ENCODE measurements around the gene PRDM1.

PRDM1 gene

GRCh38 chr6:106094261-106094963 lies 8.3 kb downstream of the PRDM1 start:
- no peaks in the 10 kb centered on the region for H3K27me3 ChIP-seq (ENCODE audit: low read depth)
- in situ Hi-C loops (cut with MboI; ENCODE audit: low sequenced_read_pairs), result no loop called here
- no peaks in the 10 kb centered on the region for H3K9me3 ChIP-seq
- no peak for DNase-seq (ENCODE audit: low spot score in 2 of 2)
- H3K4me1 ChIP-seq, result peaks cover 23% of the 10 kb centered on the region
- H3K4me3 ChIP-seq, result no peak overlapping the region
- no peaks in the 10 kb centered on the region for H3K36me3 ChIP-seq (replicated peaks)

GRCh38 chr6:106094964-106095335 lies 8.8 kb downstream of the PRDM1 start:
- H3K36me3 ChIP-seq (replicated peaks), result no peaks in the 10 kb centered on the region
- no peak for DNase-seq (ENCODE audit: low spot score in 2 of 2)
- H3K4me1 ChIP-seq, result peaks cover 23% of the 10 kb centered on the region
- in situ Hi-C loops (cut with MboI; ENCODE audit: low sequenced_read_pairs), result no loop called here
- H3K27me3 ChIP-seq (ENCODE audit: low read depth), result no peaks in the 10 kb centered on the region
- no peaks in the 10 kb centered on the region for H3K9me3 ChIP-seq
- no peak overlapping the region for H3K4me3 ChIP-seq

- no peaks in the 10 kb centered on the region for H3K9me3 ChIP-seq
- H3K4me1 ChIP-seq, result peaks cover 23% of the 10 kb centered on the region
- peak overlapping the region; percentile 23 for H3K4me3 ChIP-seq
- peak; percentile 11 to 53 for DNase-seq (ENCODE audit: low spot score in 2 of 2)
- no peaks in the 10 kb centered on the region for H3K36me3 ChIP-seq (replicated peaks)
- in situ Hi-C loops (cut with MboI; ENCODE audit: low sequenced_read_pairs), result no loop called here
- no peaks in the 10 kb centered on the region for H3K27me3 ChIP-seq (ENCODE audit: low read depth)
Measured at GRCh38 chr6:106097411-106098231, 11.5 kb downstream of the PRDM1 start.

GRCh38 chr6:106098383-106099234 lies 12.5 kb downstream of the PRDM1 start:
- H3K4me3 ChIP-seq, result peak overlapping the region; percentile 23; the same call in 1 of the 2 replicates
- no peaks in the 10 kb centered on the region for H3K9me3 ChIP-seq
- in situ Hi-C loops (cut with MboI; ENCODE audit: low sequenced_read_pairs), result no loop called here
- peaks cover 23% of the 10 kb centered on the region for H3K4me1 ChIP-seq
- no peaks in the 10 kb centered on the region for H3K36me3 ChIP-seq (replicated peaks)
- DNase-seq (ENCODE audit: low spot score in 2 of 2), result peak; percentile 52 to 63
- no peaks in the 10 kb centered on the region for H3K27me3 ChIP-seq (ENCODE audit: low read depth)

- in situ Hi-C loops (cut with MboI; ENCODE audit: low sequenced_read_pairs), result no loop called here
- H3K9me3 ChIP-seq, result no peaks in the 10 kb centered on the region
- H3K4me3 ChIP-seq, result no peak overlapping the region
- H3K36me3 ChIP-seq (replicated peaks), result no peaks in the 10 kb centered on the region
- no peaks in the 10 kb centered on the region for H3K27me3 ChIP-seq (ENCODE audit: low read depth)
- DNase-seq (ENCODE audit: low spot score in 2 of 2), result no peak
- H3K4me1 ChIP-seq, result peaks cover 23% of the 10 kb centered on the region
Measured at GRCh38 chr6:106099235-106099537, 13.1 kb downstream of the PRDM1 start.

- in situ Hi-C loops (cut with MboI; ENCODE audit: low sequenced_read_pairs), result no loop called here
- no peaks in the 10 kb centered on the region for H3K27me3 ChIP-seq (ENCODE audit: low read depth)
- DNase-seq (ENCODE audit: low spot score in 2 of 2), result no peak
- no peak overlapping the region for H3K4me3 ChIP-seq
- H3K4me1 ChIP-seq, result peaks cover 23% of the 10 kb centered on the region
- H3K9me3 ChIP-seq, result no peaks in the 10 kb centered on the region
- H3K36me3 ChIP-seq (replicated peaks), result no peaks in the 10 kb centered on the region
Measured at GRCh38 chr6:106100755-106101154, 14.6 kb downstream of the PRDM1 start.

- Histone ChIP-seq H3K36me3 (replicated peaks) (no peaks in the 10 kb centered on the region), H3K4me3 (no peak overlapping the region), H3K4me1 (peaks cover 23% of the 10 kb centered on the region), H3K27me3 (ENCODE audit: low read depth) (no peaks in the 10 kb centered on the region), H3K9me3 (no peaks in the 10 kb centered on the region)
- in situ Hi-C loops (cut with MboI; ENCODE audit: low sequenced_read_pairs), result no loop called here
- no peak for DNase-seq (ENCODE audit: low spot score in 2 of 2)
Measured at GRCh38 chr6:106101466-106101865, 15.3 kb downstream of the PRDM1 start.

- no peaks in the 10 kb centered on the region for H3K36me3 ChIP-seq (replicated peaks)
- no peak for DNase-seq (ENCODE audit: low spot score in 2 of 2)
- H3K4me3 ChIP-seq, result no peak overlapping the region
- no peaks in the 10 kb centered on the region for H3K9me3 ChIP-seq
- H3K27me3 ChIP-seq (ENCODE audit: low read depth), result no peaks in the 10 kb centered on the region
- H3K4me1 ChIP-seq, result peaks cover 20% of the 10 kb centered on the region
- in situ Hi-C loops (cut with MboI; ENCODE audit: low sequenced_read_pairs), result no loop called here
Measured at GRCh38 chr6:106102034-106102433, 15.9 kb downstream of the PRDM1 start.

- H3K27me3 ChIP-seq (ENCODE audit: low read depth), result no peaks in the 10 kb centered on the region
- no peak for DNase-seq (ENCODE audit: low spot score in 2 of 2)
- no peak overlapping the region for H3K4me3 ChIP-seq
- H3K36me3 ChIP-seq (replicated peaks), result no peaks in the 10 kb centered on the region
- H3K9me3 ChIP-seq, result no peaks in the 10 kb centered on the region
- H3K4me1 ChIP-seq, result peaks cover 9% of the 10 kb centered on the region
- in situ Hi-C loops (cut with MboI; ENCODE audit: low sequenced_read_pairs), result no loop called here
Measured at GRCh38 chr6:106102967-106103727, 17.0 kb downstream of the PRDM1 start.

- Histone ChIP-seq H3K9me3 (no peaks in the 10 kb centered on the region), H3K27me3 (ENCODE audit: low read depth) (no peaks in the 10 kb centered on the region), H3K4me1 (peaks cover 3% of the 10 kb centered on the region), H3K36me3 (replicated peaks) (no peaks in the 10 kb centered on the region), H3K4me3 (no peak overlapping the region)
- no peak for DNase-seq (ENCODE audit: low spot score in 2 of 2)
- in situ Hi-C loops (cut with MboI; ENCODE audit: low sequenced_read_pairs), result no loop called here
Measured at GRCh38 chr6:106103728-106104109, 17.6 kb downstream of the PRDM1 start.

- Histone ChIP-seq H3K4me3 (no peak overlapping the region), H3K36me3 (replicated peaks) (no peaks in the 10 kb centered on the region), H3K27me3 (ENCODE audit: low read depth) (no peaks in the 10 kb centered on the region), H3K9me3 (no peaks in the 10 kb centered on the region), H3K4me1 (no peaks in the 10 kb centered on the region)
- in situ Hi-C loops (cut with MboI; ENCODE audit: low sequenced_read_pairs), result no loop called here
- DNase-seq (ENCODE audit: low spot score in 2 of 2), result no peak
Measured at GRCh38 chr6:106104476-106104875, 18.3 kb downstream of the PRDM1 start.

GRCh38 chr6:106104941-106105340 lies 18.8 kb downstream of the PRDM1 start:
- Histone ChIP-seq H3K4me1 (no peaks in the 10 kb centered on the region), H3K36me3 (replicated peaks) (no peaks in the 10 kb centered on the region), H3K9me3 (no peaks in the 10 kb centered on the region), H3K27me3 (ENCODE audit: low read depth) (no peaks in the 10 kb centered on the region), H3K4me3 (no peak overlapping the region)
- in situ Hi-C loops (cut with MboI; ENCODE audit: low sequenced_read_pairs), result no loop called here
- DNase-seq (ENCODE audit: low spot score in 2 of 2), result no peak

- in situ Hi-C loops (cut with MboI; ENCODE audit: low sequenced_read_pairs), result no loop called here
- DNase-seq (ENCODE audit: low spot score in 2 of 2), result no peak
- no peaks in the 10 kb centered on the region for H3K36me3 ChIP-seq (replicated peaks)
- H3K27me3 ChIP-seq (ENCODE audit: low read depth), result no peaks in the 10 kb centered on the region
- H3K9me3 ChIP-seq, result no peaks in the 10 kb centered on the region
- H3K4me3 ChIP-seq, result no peak overlapping the region
- no peaks in the 10 kb centered on the region for H3K4me1 ChIP-seq
Measured at GRCh38 chr6:106105493-106105892, 19.4 kb downstream of the PRDM1 start.

Data from HAP-1 (cell line).